ENCODE data around the gene LSM7. TPM values are rescaled to one million over a fixed set of nuclear protein-coding genes. Genes with fewer than 3 reads are reported as not detected.

The LSM7 gene
- total RNA-seq, 1 experiment from 2014 or later: 97.3 TPM

GRCh38 chr19:2361246-2362045 is 33.1 kb upstream of the LSM7 start:
- DNase-seq (ENCODE audit: low read depth, low spot score) (no peak), ATAC-seq (no peak)
- Histone ChIP-seq H3K27me3 (ENCODE audit: control insufficient read depth, insufficient read depth, low read length) (no peaks in the 10 kb centered on the region; the same call in 1 of the 2 replicates), H3K4me3 (ENCODE audit: low read depth in 2 of 2, low read length in 2 of 2) (no peak overlapping the region), H3K36me3 (ENCODE audit: control insufficient read depth, insufficient read depth, low read length) (no peaks in the 10 kb centered on the region), H3K4me1 (ENCODE audit: control insufficient read depth, insufficient read depth, low read length) (no peaks in the 10 kb centered on the region; the same call in 1 of the 2 replicates), H3K9me3 (ENCODE audit: control insufficient read depth, insufficient read depth, low read depth, low read length) (no peaks in the 10 kb centered on the region), H3K27ac (ENCODE audit: low read length) (no peak overlapping the region)
- no TSS peak for BruUV-seq (replicated peaks)
- CTCF ChIA-PET: no interaction called here
- in situ Hi-C loops (cut with HindIII; ENCODE audit: low pct_unique_long_range_greater_than_20kb, low sequenced_read_pairs) (no loop called here), intact Hi-C loops (cut with micrococcal nuclease; ENCODE audit: unreplicated experiment) (no loop called here)
- POLR2A ChIA-PET: interaction anchor here (0.6 kb wide), 1 partner anchor 54 kb away, joined by 11 read pairs; no protein-coding TSS in a partner anchor
- no peak for TF ChIP-seq SIN3A (IDR thresholded peaks at IDR 0.05; ENCODE audit: borderline replicate concordance, insufficient read depth, low read depth, low read length)
- no peak for TF ChIP-seq CTCF (IDR thresholded peaks at IDR 0.05)
- no peak for TF ChIP-seq REST (IDR thresholded peaks at IDR 0.05; ENCODE audit: insufficient read depth in 1 of 2, low read depth in 2 of 2, low read length in 1 of 2)
- no peak for TF ChIP-seq POLR2AphosphoS5 (IDR thresholded peaks at IDR 0.05; ENCODE audit: low read depth, low read length)
- no peak for TF ChIP-seq TCF7L2 (IDR thresholded peaks at IDR 0.05; ENCODE audit: low read depth, low read length)

- ATAC-seq (peak; percentile 49), DNase-seq (ENCODE audit: low read depth, low spot score) (no peak)
- ChIA-PET POLR2A (interaction anchor here (0.6 kb wide), 1 partner anchor 54 kb away, joined by 11 read pairs; no protein-coding TSS in a partner anchor), CTCF (no interaction called here)
- Histone ChIP-seq H3K4me3 (ENCODE audit: low read depth in 2 of 2, low read length in 2 of 2) (no peak overlapping the region), H3K4me1 (ENCODE audit: control insufficient read depth, insufficient read depth, low read length) (no peaks in the 10 kb centered on the region; the same call in 1 of the 2 replicates), H3K36me3 (ENCODE audit: control insufficient read depth, insufficient read depth, low read length) (no peaks in the 10 kb centered on the region), H3K27me3 (ENCODE audit: control insufficient read depth, insufficient read depth, low read length) (no peaks in the 10 kb centered on the region; the same call in 1 of the 2 replicates), H3K27ac (ENCODE audit: low read length) (no peak overlapping the region), H3K9me3 (ENCODE audit: control insufficient read depth, insufficient read depth, low read depth, low read length) (no peaks in the 10 kb centered on the region)
- intact Hi-C loops (cut with micrococcal nuclease; ENCODE audit: unreplicated experiment) (no loop called here), in situ Hi-C loops (cut with HindIII; ENCODE audit: low pct_unique_long_range_greater_than_20kb, low sequenced_read_pairs) (no loop called here)
- TF ChIP-seq TCF7L2 (IDR thresholded peaks at IDR 0.05; ENCODE audit: low read depth, low read length): no peak
- no peak for TF ChIP-seq REST (IDR thresholded peaks at IDR 0.05; ENCODE audit: insufficient read depth in 1 of 2, low read depth in 2 of 2, low read length in 1 of 2)
- no peak for TF ChIP-seq POLR2AphosphoS5 (IDR thresholded peaks at IDR 0.05; ENCODE audit: low read depth, low read length)
- TF ChIP-seq SIN3A (IDR thresholded peaks at IDR 0.05; ENCODE audit: borderline replicate concordance, insufficient read depth, low read depth, low read length): no peak
- TF ChIP-seq CTCF (IDR thresholded peaks at IDR 0.05): no peak
- no TSS peak for BruUV-seq (replicated peaks)
These were observed 32.4 kb upstream of the LSM7 start for GRCh38 chr19:2360833-2361232.

Data from Panc1 (cell line).